Adrenal gland (tissue), 12 donors: ENCODE measurements around the gene ZNF138. TPM values are rescaled to one million over a fixed set of nuclear protein-coding genes. Genes with fewer than 3 reads are reported as not detected.

Source experiments
- DNase-seq, 7 donors: peaks; one replicate each; pipeline ENCODE4 v3.0.0-alpha.2; 2019 to 2020
- H3K27ac ChIP-seq, 5 donors: fragments of 200-600 bp; sonication (generic) in 4 of 5; 1 replicate in 3 of 5; 2 replicates in 2 of 5; pipeline versions ENCODE4 v1.5.1 to v1.8.0; 2016 to 2020; ENCODE audit warnings: mild to moderate bottlenecking in 1 of 5
- H3K27me3 ChIP-seq: fragments of 200-600 bp; 2 replicates; pipeline ENCODE4 v1.8.0; 2021
- H3K36me3 ChIP-seq, 2 donors: fragments of 200-600 bp; replicated peaks in 1 of 2; 1 replicate in 1 of 2; 2 replicates in 1 of 2; pipeline versions ENCODE4 v1.5.1 to v1.8.0; 2018 to 2022
- H3K4me1 ChIP-seq, 2 donors: fragments of 200-600 bp; replicated peaks in 1 of 2; 1 replicate in 1 of 2; 2 replicates in 1 of 2; pipeline versions ENCODE4 v1.5.1 to v1.8.0; 2018 to 2021
- H3K4me3 ChIP-seq, 4 donors: fragments of 200-600 bp; sonication (generic) in 3 of 4; one replicate each; pipeline ENCODE4 v1.5.1; 2016 to 2018
- H3K9me3 ChIP-seq, 3 donors: fragments of 200-600 bp; sonication (generic) in 1 of 3; replicated peaks in 1 of 3; 1 replicate in 2 of 3; 2 replicates in 1 of 3; pipeline versions ENCODE4 v1.5.1 to v1.8.0; 2016 to 2021
- CTCF ChIP-seq, 6 experiments: fragments of 450-650 bp in 4 of 6; fragments of 200-600 bp in 2 of 6; sonication (generic) in 1 of 6; IDR thresholded peaks; 1 replicate in 5 of 6; 2 replicates in 1 of 6; pipeline versions ENCODE4 v1.5.1 to v1.8.0; 2016 to 2021; ENCODE audit warnings: antibody characterized with exemption in 6 of 6, mild to moderate bottlenecking in 2 of 6, moderate library complexity in 1 of 6
- POLR2A ChIP-seq, 2 donors: fragments of 450-650 bp; IDR thresholded peaks; one replicate each; pipeline ENCODE4 v1.6.1; 2017; ENCODE audit warnings: antibody characterized with exemption in 2 of 2, mild to moderate bottlenecking in 2 of 2, moderate library complexity in 1 of 2
- WGBS, 4 donors: extraction: QIAGEN DNeasy Blood & Tissue Kit in 2 of 4; methylation state at CpG; one replicate each; pipeline versions ENCODE4 v1.1.5 to v1.1.7; 2013 to 2017; 5-methylcytosine and 5-hydroxymethylcytosine counted together
- intact Hi-C, 2 donors: fragments of 100-400 bp; cut with DNase I; formaldehyde crosslinking; loops; one replicate each; pipeline versions ENCODE4 v1.14.1 to v1.15.0; 2022 to 2023
- polyA plus RNA-seq, 3 donors: library from polyadenylated mRNA; stranded (reverse); fragments of 200-250 nt in 2 of 3; fragments of 350-450 nt in 1 of 3; fragmentation: Illumina TruSeq in 1 of 3; extraction: RNeasy Lipid Tissue Mini Kit (QIAGEN cat#74804) in 1 of 3; gene quantifications; one replicate each; pipeline ENCODE4 v1.2.3, GENCODE V29; 2013 to 2014
- total RNA-seq, 9 donors: library from RNA; depleted of rRNA in 4 of 9; stranded (reverse); fragments of >200 nt in 4 of 9; fragments of 120-200 nt in 1 of 9; fragmentation: NEBNext Ultra II Directional in 1 of 9; extraction: Animal tissue kit (Norgen Biotek cat#: 25700) in 1 of 9; gene quantifications; one replicate each; pipeline versions ENCODE4 v1.1.0 to v1.2.4, GENCODE V29; 2013 to 2023
- donor health status: healthy with polysubstance abuse.
- donor health status: Bipolar disorder and iron deficiency.
- donor health status: DM: yes; HTN: yes; CAD: no.
- donor health status: DM: no; HTN: no; CAD: no.
- donor health status: DM: no; HTN: no; CAD: no.
- donor health status: DM: yes; HTN: yes; CAD: no.

Gene ZNF138
- total and polyA plus RNA-seq, 12 donors = 6.1 to 29.3 (median 14.7) TPM

GRCh38 chr7:64753032-64753431, 41.2 kb upstream of the ZNF138 start:
- Histone ChIP-seq H3K27me3 (no peaks in the 10 kb centered on the region), H3K36me3 (no peaks in the 10 kb centered on the region), H3K4me1 (no peaks in the 10 kb centered on the region), H3K4me3 (no peak overlapping the region), H3K9me3 (no peaks in the 10 kb centered on the region), H3K27ac (no peak overlapping the region)
- 86 to 94% (median 90%) methylated on average over 2 of the region's 2 CpGs for WGBS, 4 donors
- DNase-seq = no peak
- intact Hi-C loops = no loop called here
- TF ChIP-seq CTCF (IDR thresholded peaks at IDR 0.05) = no peak
- TF ChIP-seq POLR2A (IDR thresholded peaks at IDR 0.05) = no peak

GRCh38 chr7:64755865-64756264, 38.4 kb upstream of the ZNF138 start:
- Histone ChIP-seq H3K4me3 (no peak overlapping the region), H3K9me3 (no peaks in the 10 kb centered on the region)
- intact Hi-C loops = no loop called here

GRCh38 chr7:64758151-64758550, 36.1 kb upstream of the ZNF138 start:
- WGBS, 4 donors = 74 to 80% (median 77%) methylated on average over 3 of the region's 3 CpGs
- Histone ChIP-seq H3K36me3 (no peaks in the 10 kb centered on the region), H3K27me3 (no peaks in the 10 kb centered on the region), H3K27ac (no peak overlapping the region), H3K4me1 (no peaks in the 10 kb centered on the region), H3K4me3 (no peak overlapping the region), H3K9me3 (no peaks in the 10 kb centered on the region)
- intact Hi-C loops = no loop called here
- no peak for DNase-seq
- no peak for TF ChIP-seq CTCF (IDR thresholded peaks at IDR 0.05)
- no peak for TF ChIP-seq POLR2A (IDR thresholded peaks at IDR 0.05)

More at GRCh38 chr7:64755865-64756264, 38.4 kb upstream of the ZNF138 start:
- no peaks in the 10 kb centered on the region for H3K27me3 ChIP-seq
- no peak for DNase-seq
- TF ChIP-seq POLR2A (IDR thresholded peaks at IDR 0.05) (no peak), CTCF (IDR thresholded peaks at IDR 0.05) (no peak)
- no peaks in the 10 kb centered on the region for H3K4me1 ChIP-seq
- 84 to 93% (median 90%) methylated on average over 3 of the region's 3 CpGs for WGBS, 4 donors
- no peak overlapping the region for H3K27ac ChIP-seq
- no peaks in the 10 kb centered on the region for H3K36me3 ChIP-seq

- Histone ChIP-seq H3K9me3 (no peaks in the 10 kb centered on the region), H3K4me3 (no peak overlapping the region), H3K4me1 (no peaks in the 10 kb centered on the region), H3K27me3 (no peaks in the 10 kb centered on the region), H3K36me3 (no peaks in the 10 kb centered on the region), H3K27ac (no peak overlapping the region)
- TF ChIP-seq POLR2A (IDR thresholded peaks at IDR 0.05) (no peak), CTCF (IDR thresholded peaks at IDR 0.05) (no peak)
- DNase-seq = no peak
- intact Hi-C loops = no loop called here
These were observed 25.4 kb upstream of the ZNF138 start for GRCh38 chr7:64768824-64769223.
